AG04450 (cell line): ENCODE results near the gene PAEP. TPM values are rescaled to one million over a fixed set of nuclear protein-coding genes. Genes with fewer than 3 reads are reported as not detected.
"Not testable (repeated sequence)": the region's sequence is repeated elsewhere in the genome, so short reads cannot be mapped to it uniquely, and the experiment has no call there.

Source experiments
- CTCF ChIA-PET: fragments of 300-600, 350-600 bp; formaldehyde crosslinking; extraction: SDS; loops from one replicate; lab custom pipeline; 2022; ENCODE audit warnings: antibody characterized with exemption, inconsistent platforms; lab: Charles Lee
- POLR2A ChIA-PET: fragments of 350-600 bp; formaldehyde crosslinking; extraction: SDS; loops from one replicate; lab custom pipeline; 2021; ENCODE audit warnings: antibody characterized with exemption, inconsistent platforms; lab: Yijun Ruan, JAX
- DNase-seq: peaks from one replicate; pipeline ENCODE4 v3.0.0-alpha.2; 2011; ENCODE audit warnings: low read depth, low spot score
- H3K27ac ChIP-seq: one replicate; pipeline ENCODE4 v1.5.1; 2012; ENCODE audit warnings: low read depth, low read length, control low read depth
- H3K27me3 ChIP-seq: one replicate; pipeline ENCODE4 v1.6.0; 2012; ENCODE audit warnings: low read length; ENCODE audit not compliant: control insufficient read depth, insufficient read depth
- H3K4me3 ChIP-seq: 2 replicates; pipeline ENCODE4 v1.5.1; 2011; ENCODE audit warnings: mild to moderate bottlenecking, low read depth, low read length, control low read depth
- H3K9me3 ChIP-seq: 2 replicates; pipeline ENCODE4 v1.5.1; 2012; ENCODE audit warnings: low read length; ENCODE audit not compliant: control insufficient read depth, insufficient read depth
- polyA plus RNA-seq: library from polyadenylated mRNA; depleted of rRNA; stranded (reverse); fragments of >200 nt; gene quantifications from 2 replicates; pipeline ENCODE4 v1.2.3, GENCODE V29; 2011
- TF ChIP-seq, protein P1 (sequence below): IDR thresholded peaks from 2 replicates; pipeline ENCODE4 v1.5.1; 2011; ENCODE audit warnings: low read depth, low read length, control low read depth, inconsistent platforms

The PAEP gene
- polyA plus RNA-seq, 1 experiment = not detected

DNA sequence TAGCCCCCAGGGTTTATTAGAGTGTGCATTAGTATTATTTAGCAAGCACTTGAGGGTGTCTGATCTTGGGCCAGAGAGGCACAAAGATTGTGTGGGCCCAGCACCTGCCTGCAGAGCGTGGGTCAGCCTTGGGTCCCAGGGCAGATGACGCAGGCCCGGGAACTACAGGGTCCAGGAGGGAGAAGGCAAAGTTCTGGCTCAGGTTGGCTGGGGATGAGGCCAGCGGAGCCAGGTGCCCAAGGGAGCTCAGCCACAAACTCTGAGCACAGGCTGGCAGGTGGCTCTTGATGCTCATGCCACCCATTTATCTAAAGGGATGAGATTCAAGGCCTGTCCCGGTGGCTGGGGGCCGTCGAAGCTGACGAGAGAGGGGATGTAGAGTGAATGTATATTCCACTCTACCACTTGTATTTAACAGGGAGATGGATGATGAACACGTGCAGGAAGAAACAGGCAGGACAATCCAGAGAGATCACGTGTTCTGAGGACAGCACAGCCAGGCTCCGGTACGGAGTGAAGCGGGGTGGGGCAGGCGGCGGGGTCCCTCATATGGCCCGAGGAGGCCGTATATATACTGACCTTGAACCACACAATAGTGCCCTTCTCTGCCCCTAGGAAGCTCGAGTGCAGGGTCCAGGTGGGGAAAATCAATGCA lies 16.4 kb upstream of the PAEP start:
- peaks cover 2% of the 10 kb centered on the region for H3K27me3 ChIP-seq
- no peak for DNase-seq
- TF ChIP-seq, protein P1, sequence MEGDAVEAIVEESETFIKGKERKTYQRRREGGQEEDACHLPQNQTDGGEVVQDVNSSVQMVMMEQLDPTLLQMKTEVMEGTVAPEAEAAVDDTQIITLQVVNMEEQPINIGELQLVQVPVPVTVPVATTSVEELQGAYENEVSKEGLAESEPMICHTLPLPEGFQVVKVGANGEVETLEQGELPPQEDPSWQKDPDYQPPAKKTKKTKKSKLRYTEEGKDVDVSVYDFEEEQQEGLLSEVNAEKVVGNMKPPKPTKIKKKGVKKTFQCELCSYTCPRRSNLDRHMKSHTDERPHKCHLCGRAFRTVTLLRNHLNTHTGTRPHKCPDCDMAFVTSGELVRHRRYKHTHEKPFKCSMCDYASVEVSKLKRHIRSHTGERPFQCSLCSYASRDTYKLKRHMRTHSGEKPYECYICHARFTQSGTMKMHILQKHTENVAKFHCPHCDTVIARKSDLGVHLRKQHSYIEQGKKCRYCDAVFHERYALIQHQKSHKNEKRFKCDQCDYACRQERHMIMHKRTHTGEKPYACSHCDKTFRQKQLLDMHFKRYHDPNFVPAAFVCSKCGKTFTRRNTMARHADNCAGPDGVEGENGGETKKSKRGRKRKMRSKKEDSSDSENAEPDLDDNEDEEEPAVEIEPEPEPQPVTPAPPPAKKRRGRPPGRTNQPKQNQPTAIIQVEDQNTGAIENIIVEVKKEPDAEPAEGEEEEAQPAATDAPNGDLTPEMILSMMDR = no peak
- ChIA-PET POLR2A (no interaction called here), CTCF (no interaction called here)
- H3K9me3 ChIP-seq = peaks cover 3% of the 10 kb centered on the region; the same call in 1 of the 2 replicates
- no peak overlapping the region for H3K4me3 ChIP-seq
- H3K27ac ChIP-seq = no peak overlapping the region

DNA sequence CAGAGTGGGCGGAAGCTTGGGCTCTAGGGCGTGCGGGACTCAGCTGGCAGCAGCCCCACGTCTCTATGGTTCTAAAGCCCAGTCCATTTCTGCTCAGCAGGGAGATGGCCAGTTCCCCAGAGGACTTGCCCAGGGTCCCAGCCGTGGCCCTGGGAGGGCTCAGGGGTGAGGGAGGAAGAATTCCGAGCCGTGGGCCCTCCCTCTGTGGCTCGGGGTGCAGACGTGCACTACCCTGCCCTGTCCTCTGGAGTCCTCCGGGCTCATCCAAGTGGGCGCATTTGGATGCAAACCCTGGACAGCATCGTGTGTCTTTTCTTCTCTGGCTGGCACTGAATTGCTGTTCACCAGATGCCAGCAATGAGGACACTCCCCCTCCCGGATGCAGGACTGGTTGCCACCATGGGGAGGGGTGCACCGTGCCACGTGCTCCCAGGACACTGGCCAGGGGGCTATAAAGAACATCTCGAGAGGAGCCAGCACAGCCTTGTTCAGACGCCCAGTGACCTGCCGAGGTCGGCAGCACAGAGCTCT lies 15.8 kb upstream of the PAEP start, which contains the start of gene OBP2A:
Gene OBP2A (plus strand): TSS at position 481 of the 531 bp plus-strand sequence. CDS start 55 bp downstream, outside the sequence.
- H3K27me3 ChIP-seq, H3K27ac ChIP-seq, DNase-seq, H3K4me3 ChIP-seq, CTCF ChIA-PET, H3K9me3 ChIP-seq, POLR2A ChIA-PET: not testable (repeated sequence)

DNA sequence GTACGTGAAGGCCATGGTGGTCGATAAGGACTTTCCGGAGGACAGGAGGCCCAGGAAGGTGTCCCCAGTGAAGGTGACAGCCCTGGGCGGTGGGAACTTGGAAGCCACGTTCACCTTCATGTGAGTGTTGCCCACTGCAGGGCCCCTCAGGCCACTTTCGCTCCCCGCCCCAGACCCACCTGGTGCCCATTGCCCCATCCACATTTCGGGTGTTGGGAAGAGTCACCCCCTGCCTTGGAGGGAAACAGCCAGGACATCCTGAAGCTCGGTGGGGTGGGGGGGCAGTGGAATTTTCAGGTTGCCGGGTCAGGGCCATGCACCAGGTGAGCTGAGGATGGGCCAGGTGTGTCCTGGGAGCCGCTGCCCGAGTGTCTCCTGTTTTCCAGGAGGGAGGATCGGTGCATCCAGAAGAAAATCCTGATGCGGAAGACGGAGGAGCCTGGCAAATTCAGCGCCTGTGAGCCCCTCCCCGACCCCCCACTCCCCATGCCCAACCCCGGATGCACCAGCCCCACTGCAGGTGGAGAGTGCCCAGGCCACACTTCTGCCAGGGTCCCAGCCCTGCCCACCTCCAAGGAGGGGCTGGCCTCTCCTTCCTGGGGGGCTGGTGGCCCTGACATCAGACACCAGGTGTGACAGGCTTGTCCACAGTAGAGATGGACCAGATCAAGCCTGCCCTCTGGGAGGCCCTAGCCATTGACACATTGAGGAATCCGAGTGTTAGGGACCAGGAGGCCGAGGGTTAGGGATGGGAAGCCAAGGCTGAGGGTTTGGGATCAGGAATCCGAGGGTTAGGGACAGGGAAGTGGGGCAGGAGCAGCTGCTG lies 14.6 kb upstream of the PAEP start:
- CTCF ChIA-PET, H3K27me3 ChIP-seq, H3K4me3 ChIP-seq, H3K9me3 ChIP-seq, H3K27ac ChIP-seq, DNase-seq, POLR2A ChIA-PET: not testable (repeated sequence)

DNA sequence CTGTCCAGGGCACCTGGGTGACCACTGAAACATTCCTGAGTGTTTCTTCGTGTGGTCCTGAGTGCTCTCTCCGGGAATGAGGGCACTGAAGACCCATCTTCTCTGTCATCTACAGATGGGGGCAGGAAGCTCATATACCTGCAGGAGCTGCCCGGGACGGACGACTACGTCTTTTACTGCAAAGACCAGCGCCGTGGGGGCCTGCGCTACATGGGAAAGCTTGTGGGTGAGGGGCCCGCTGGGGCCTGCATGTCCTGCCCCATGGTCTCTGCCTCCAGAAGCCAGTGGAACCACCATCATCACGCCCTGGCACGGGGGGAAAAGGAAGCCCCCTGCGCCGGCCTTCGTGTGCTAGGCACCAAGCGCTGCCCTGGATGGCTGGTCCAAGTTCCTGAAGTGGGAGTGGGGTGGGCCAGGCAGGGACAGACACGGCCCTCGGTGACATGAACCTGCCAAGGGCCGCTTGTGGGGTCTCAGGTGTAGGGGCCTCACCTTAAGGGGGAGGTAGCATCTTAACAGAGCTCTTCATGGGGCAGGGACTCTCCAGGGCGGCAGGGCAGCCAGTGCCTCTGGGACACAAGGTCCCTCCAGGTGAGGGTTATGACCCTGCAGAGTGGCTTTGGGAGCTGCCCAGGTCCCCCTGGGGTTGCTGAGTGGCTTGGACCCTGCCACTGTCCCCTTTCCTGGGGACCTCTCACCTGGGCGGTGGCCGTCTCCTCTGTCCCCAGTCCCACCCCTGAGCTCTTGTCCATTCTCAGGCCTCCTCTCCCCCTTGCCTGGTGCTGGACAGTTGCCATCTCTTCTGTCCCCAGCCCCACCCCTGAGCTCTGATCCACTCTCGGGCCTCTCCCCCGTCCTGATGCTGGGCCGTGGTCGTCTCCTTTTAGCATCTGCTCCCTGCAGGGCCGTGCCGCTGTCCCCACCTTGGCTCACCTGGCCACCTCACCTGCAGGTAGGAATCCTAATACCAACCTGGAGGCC lies 13.5 kb upstream of the PAEP start:
- ChIA-PET CTCF (no interaction called here), POLR2A (no interaction called here)
- Histone ChIP-seq H3K9me3 (peaks cover 8% of the 10 kb centered on the region; the same call in 1 of the 2 replicates), H3K27me3 (peaks cover 2% of the 10 kb centered on the region), H3K4me3 (no peak overlapping the region), H3K27ac (no peak overlapping the region)
- no peak for DNase-seq
- TF ChIP-seq, protein P1 = no peak

DNA sequence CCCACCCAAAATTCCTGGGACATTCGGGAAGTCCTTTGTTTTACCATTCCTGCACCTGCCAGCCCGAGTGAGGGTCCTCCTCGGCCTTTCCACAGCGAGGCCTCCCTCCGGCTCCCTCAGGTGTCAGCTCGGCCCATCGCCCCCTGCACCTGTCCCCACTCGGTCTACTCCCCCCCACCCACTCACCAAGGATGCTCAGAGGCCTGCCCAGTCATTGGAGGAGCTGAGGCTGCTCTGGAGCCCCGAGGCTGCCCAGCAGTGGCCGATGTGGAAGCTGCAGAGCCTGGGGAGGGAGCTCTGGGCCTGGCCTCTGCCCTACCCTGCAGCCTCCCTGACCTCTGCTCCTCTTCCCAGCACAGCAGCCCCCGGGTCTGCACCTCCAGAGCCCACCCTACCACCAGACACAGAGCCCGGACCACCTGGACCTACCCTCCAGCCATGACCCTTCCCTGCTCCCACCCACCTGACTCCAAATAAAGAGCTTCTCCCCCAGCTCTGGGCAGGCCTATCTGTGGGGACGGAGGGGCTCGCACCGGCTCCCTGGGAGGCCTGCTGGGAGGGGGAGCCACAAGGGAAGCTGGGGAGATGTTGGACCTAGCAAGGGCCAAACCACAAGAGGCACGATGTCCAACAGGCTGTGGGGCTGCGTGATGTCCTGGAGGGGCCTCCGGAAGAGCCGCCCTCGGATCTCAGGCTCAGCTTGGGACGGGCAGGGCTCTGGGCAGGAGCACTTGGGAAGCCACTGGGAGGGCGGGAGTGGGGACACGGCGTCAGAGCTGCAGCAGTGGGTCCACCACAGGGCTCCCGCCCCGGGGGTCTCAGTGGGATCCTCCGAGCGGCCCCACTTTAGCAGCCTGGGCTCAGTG lies 11.8 kb upstream of the PAEP start:
- H3K4me3 ChIP-seq, H3K27me3 ChIP-seq, CTCF ChIA-PET, DNase-seq, H3K27ac ChIP-seq, H3K9me3 ChIP-seq, POLR2A ChIA-PET: not testable (repeated sequence)
